ENCODE results near the gene PYCR2.

DNA sequence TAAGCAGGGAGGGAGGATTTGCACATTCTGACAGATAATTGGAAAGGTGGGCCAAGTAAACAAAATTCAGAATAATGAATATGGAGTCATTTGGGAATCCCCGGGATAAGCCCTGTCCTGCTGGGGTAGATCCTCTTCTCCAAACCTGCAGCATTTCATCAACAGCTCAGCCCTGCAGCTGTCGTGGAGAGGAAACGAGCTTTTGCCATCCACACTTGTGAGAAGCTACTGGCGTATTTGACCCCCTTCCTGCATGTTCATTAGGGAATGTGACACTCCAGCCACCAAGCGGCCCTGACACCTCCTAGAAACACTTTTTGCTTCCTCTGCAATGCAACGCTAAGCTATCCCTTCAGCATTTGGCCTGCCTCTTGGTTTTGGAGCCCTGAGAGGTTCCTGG is 25.0 kb upstream of the PYCR2 start:
- TF ChIP-seq, protein P1, sequence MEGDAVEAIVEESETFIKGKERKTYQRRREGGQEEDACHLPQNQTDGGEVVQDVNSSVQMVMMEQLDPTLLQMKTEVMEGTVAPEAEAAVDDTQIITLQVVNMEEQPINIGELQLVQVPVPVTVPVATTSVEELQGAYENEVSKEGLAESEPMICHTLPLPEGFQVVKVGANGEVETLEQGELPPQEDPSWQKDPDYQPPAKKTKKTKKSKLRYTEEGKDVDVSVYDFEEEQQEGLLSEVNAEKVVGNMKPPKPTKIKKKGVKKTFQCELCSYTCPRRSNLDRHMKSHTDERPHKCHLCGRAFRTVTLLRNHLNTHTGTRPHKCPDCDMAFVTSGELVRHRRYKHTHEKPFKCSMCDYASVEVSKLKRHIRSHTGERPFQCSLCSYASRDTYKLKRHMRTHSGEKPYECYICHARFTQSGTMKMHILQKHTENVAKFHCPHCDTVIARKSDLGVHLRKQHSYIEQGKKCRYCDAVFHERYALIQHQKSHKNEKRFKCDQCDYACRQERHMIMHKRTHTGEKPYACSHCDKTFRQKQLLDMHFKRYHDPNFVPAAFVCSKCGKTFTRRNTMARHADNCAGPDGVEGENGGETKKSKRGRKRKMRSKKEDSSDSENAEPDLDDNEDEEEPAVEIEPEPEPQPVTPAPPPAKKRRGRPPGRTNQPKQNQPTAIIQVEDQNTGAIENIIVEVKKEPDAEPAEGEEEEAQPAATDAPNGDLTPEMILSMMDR (IDR thresholded peaks at IDR 0.05), result no peak
- TF ChIP-seq POLR2A (IDR thresholded peaks at IDR 0.05), result no peak
